Measurements from ENCODE around the gene PGM2L1.

GRCh38 chr11:74398244-74399159, at the start of gene PGM2L1:
- TF ChIP-seq CTCF (conservative IDR thresholded peaks at IDR 0.05; ENCODE audit: low read length) (no peak), EZH2phosphoT487 (IDR thresholded peaks at IDR 0.05; ENCODE audit: borderline replicate concordance) (no peak)
